CD14-positive monocyte (primary cell): Measurements from ENCODE around the gene BHLHE23. TPM values are rescaled to one million over a fixed set of nuclear protein-coding genes. Genes with fewer than 3 reads are reported as not detected.

Experiments used
- DNase-seq, 3 donors: peaks; one replicate each; pipeline ENCODE4 v3.0.0-alpha.2; 2011 to 2022
- H2AFZ ChIP-seq: 2 replicates; pipeline ENCODE4 v1.6.0; 2012; ENCODE audit warnings: mild to moderate bottlenecking, low read depth, low read length, inconsistent platforms; ENCODE audit not compliant: insufficient read depth, poor library complexity, severe bottlenecking
- H3K27ac ChIP-seq, 2 donors: 1 replicate in 1 of 2; 2 replicates in 1 of 2; pipeline ENCODE4 v1.5.1; 2012 to 2013; ENCODE audit warnings: low read length in 2 of 2, control low read depth in 1 of 2, inconsistent platforms in 1 of 2, low read depth in 1 of 2, mild to moderate bottlenecking in 1 of 2
- H3K27me3 ChIP-seq, 2 donors: one replicate each; pipeline versions ENCODE4 v1.6.0 to v1.6.1; 2011 to 2013; ENCODE audit warnings: low read length in 2 of 2; ENCODE audit not compliant: control insufficient read depth in 2 of 2, insufficient read depth in 2 of 2
- H3K36me3 ChIP-seq, 2 donors: replicated peaks in 1 of 2; 1 replicate in 1 of 2; 2 replicates in 1 of 2; pipeline versions ENCODE4 v1.5.1 to v1.6.1; 2012 to 2013; ENCODE audit warnings: low read length in 2 of 2, control low read depth in 1 of 2, inconsistent platforms in 1 of 2, mild to moderate bottlenecking in 1 of 2; ENCODE audit not compliant: insufficient read depth in 2 of 2, control insufficient read depth in 1 of 2
- H3K4me1 ChIP-seq, 2 donors: 1 replicate in 1 of 2; 2 replicates in 1 of 2; pipeline versions ENCODE4 v1.5.1 to v1.6.1; 2012 to 2013; ENCODE audit warnings: low read length in 2 of 2, control low read depth in 1 of 2, inconsistent platforms in 1 of 2, mild to moderate bottlenecking in 1 of 2, moderate library complexity in 1 of 2; ENCODE audit not compliant: insufficient read depth in 2 of 2, control insufficient read depth in 1 of 2
- H3K4me2 ChIP-seq: replicated peaks from 2 replicates; pipeline ENCODE3; 2012; ENCODE audit warnings: low read length, moderate library complexity, mild to moderate bottlenecking; ENCODE audit not compliant: poor library complexity, severe bottlenecking; ENCODE audit errors: extremely low read depth
- H3K4me3 ChIP-seq, 3 experiments: fragments of 200-600 bp in 1 of 3; sonication (generic) in 1 of 3; replicated peaks in 1 of 3; 1 replicate in 2 of 3; 2 replicates in 1 of 3; pipeline ENCODE4 v1.5.1; 2011 to 2013; ENCODE audit warnings: low read length in 3 of 3, mild to moderate bottlenecking in 3 of 3, control low read depth in 2 of 3, low read depth in 2 of 3, inconsistent platforms in 1 of 3, moderate library complexity in 1 of 3
- H3K79me2 ChIP-seq: 2 replicates; pipeline ENCODE4 v1.6.0; 2012; ENCODE audit warnings: mild to moderate bottlenecking, control low read depth, inconsistent platforms, low read length, moderate library complexity; ENCODE audit not compliant: insufficient read depth
- H3K9ac ChIP-seq: 2 replicates; pipeline ENCODE4 v1.6.0; 2017; ENCODE audit warnings: low read length, mild to moderate bottlenecking; ENCODE audit not compliant: insufficient read depth, poor library complexity, severe bottlenecking
- H3K9me3 ChIP-seq, 2 donors: replicated peaks in 1 of 2; 1 replicate in 1 of 2; 2 replicates in 1 of 2; pipeline versions ENCODE4 v1.5.1 to v1.6.1; 2012 to 2013; ENCODE audit warnings: low read length in 2 of 2, control low read depth in 1 of 2; ENCODE audit not compliant: control insufficient read depth in 1 of 2, insufficient read depth in 1 of 2
- H4K20me1 ChIP-seq: 2 replicates; pipeline ENCODE4 v1.6.0; 2012; ENCODE audit warnings: mild to moderate bottlenecking, low read length, control low read depth, moderate library complexity; ENCODE audit not compliant: insufficient read depth
- H3K27ac Mint-ChIP-seq, 7 donors: one replicate each; pipeline ENCODE4 v1.8.0; 2020; ENCODE audit warnings: mild to moderate bottlenecking in 7 of 7, mixed read lengths in 7 of 7, moderate library complexity in 6 of 7, inconsistent platforms in 2 of 7
- H3K27me3 Mint-ChIP-seq, 3 donors: one replicate each; pipeline ENCODE4 v1.8.0; 2021 to 2022; ENCODE audit warnings: low read depth in 3 of 3, mild to moderate bottlenecking in 3 of 3, mixed read lengths in 3 of 3, moderate library complexity in 3 of 3, inconsistent platforms in 1 of 3
- H3K36me3 Mint-ChIP-seq, 2 donors: one replicate each; pipeline ENCODE4 v1.8.0; 2020; ENCODE audit warnings: mixed read lengths in 2 of 2, inconsistent platforms in 1 of 2, mild to moderate bottlenecking in 1 of 2
- H3K4me1 Mint-ChIP-seq: one replicate; pipeline ENCODE4 v1.8.0; 2020; ENCODE audit warnings: mild to moderate bottlenecking, mixed read lengths
- H3K4me3 Mint-ChIP-seq, 2 donors: one replicate each; pipeline ENCODE4 v1.8.0; 2020; ENCODE audit warnings: mild to moderate bottlenecking in 2 of 2, mixed read lengths in 2 of 2, moderate library complexity in 1 of 2
- H3K9me3 Mint-ChIP-seq, 7 donors: one replicate each; pipeline ENCODE4 v1.8.0; 2020 to 2022; ENCODE audit warnings: mixed read lengths in 7 of 7, mild to moderate bottlenecking in 6 of 7, moderate library complexity in 6 of 7, inconsistent platforms in 2 of 7
- CTCF ChIP-seq: fragments of 200-600 bp; IDR thresholded peaks from one replicate; pipeline ENCODE4 v1.8.0; 2022; ENCODE audit warnings: antibody characterized with exemption, mild to moderate bottlenecking
- WGBS: methylation state at CpG from one replicate; pipeline ENCODE4 v1.1.5; 2013; ENCODE audit warnings: missing lambda C conversion rate; ENCODE audit not compliant: insufficient coverage; 5-methylcytosine and 5-hydroxymethylcytosine counted together
- intact Hi-C, 2 donors: fragments of 100-400 bp; cut with micrococcal nuclease; formaldehyde crosslinking; loops; one replicate each; pipeline versions ENCODE4 v1.15.0 to v1.15.1; 2023
- polyA plus RNA-seq, 3 donors: library from polyadenylated mRNA; depleted of rRNA in 1 of 3; unstranded in 2 of 3; stranded (reverse) in 1 of 3; fragments of 300-500 nt in 2 of 3; fragments of >200 nt in 1 of 3; fragmentation: Illumina TruSeq in 2 of 3; gene quantifications; 1 replicate in 2 of 3; 2 replicates in 1 of 3; pipeline ENCODE4 v1.2.3, GENCODE V29; 2012 to 2021

Gene BHLHE23
- polyA plus RNA-seq, 3 donors = not detected

DNA sequence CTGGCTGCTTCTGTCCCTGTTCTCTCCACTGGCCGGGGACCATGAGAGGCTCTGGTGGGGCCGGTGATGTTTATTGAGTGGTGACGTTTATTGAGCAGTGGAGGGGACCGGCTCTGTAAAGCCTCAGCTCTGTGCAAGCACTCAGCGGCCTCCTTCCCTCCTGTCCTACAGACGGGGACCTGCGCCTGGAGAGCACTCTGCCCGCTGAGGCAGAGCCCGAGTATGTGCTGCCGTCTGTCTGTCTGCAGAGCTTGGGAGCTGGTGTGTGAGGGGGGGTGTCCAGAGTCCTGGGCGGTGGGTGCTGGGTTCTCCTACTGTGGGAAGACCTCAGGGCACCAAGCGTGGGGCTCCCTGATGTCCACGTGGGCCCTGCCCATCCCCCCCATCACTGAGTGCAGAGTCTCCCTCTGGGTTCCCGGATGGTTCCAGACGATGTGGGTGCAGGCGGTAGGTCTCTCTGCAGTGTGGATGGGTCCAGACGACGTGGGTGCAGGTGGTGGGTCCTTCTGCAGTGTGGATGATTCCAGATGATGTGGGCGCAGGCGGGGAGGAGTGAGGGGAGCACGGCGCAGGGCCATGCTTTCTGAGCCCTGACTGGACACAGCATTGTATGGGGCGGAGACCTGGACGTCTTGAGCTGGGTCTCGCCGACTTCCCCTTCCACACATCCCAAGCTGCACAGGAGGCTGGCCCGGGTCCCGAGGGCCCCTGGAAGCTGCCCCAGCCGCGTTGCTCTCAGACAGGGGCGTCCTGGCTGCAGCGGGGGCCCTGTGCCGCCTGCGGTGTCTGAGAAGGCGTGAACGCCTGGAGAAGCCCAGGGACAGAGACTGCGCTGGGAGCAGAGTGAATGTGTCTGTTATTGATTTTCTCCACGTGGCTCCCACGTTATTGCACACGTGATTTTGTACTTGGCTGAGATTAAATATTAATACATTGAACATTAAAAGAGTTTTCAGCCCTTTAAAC lies 14.9 kb upstream of the BHLHE23 start:
- Mint-ChIP-seq H3K27ac (peak overlapping the region in 2 of 7 donors; percentile 3 to 47), H3K36me3 (no peaks in the 10 kb centered on the region), H3K27me3 (peaks cover 25 to 70% (median 32%) of the 10 kb centered on the region in 3 donors), H3K4me1 (no peaks in the 10 kb centered on the region), H3K9me3 (peaks cover 0 to 7% (median 4%) of the 10 kb centered on the region in 7 donors), H3K4me3 (no peak overlapping the region)
- Histone ChIP-seq H3K27ac (no peak overlapping the region), H3K36me3 (no peaks in the 10 kb centered on the region), H3K9ac (no peak overlapping the region), H3K4me1 (no peaks in the 10 kb centered on the region), H3K27me3 (peaks cover 0 to 22% of the 10 kb centered on the region in 2 donors), H2AFZ (no peak overlapping the region), H3K4me3 (no peak overlapping the region), H3K9me3 (no peaks in the 10 kb centered on the region), H4K20me1 (no peaks in the 10 kb centered on the region), H3K79me2 (no peaks in the 10 kb centered on the region), H3K4me2 (no peak overlapping the region)
- no peak for DNase-seq
- 77% methylated on average over 9 of the region's 40 CpGs for WGBS
- intact Hi-C loops = no loop called here
- TF ChIP-seq CTCF = no peak

DNA sequence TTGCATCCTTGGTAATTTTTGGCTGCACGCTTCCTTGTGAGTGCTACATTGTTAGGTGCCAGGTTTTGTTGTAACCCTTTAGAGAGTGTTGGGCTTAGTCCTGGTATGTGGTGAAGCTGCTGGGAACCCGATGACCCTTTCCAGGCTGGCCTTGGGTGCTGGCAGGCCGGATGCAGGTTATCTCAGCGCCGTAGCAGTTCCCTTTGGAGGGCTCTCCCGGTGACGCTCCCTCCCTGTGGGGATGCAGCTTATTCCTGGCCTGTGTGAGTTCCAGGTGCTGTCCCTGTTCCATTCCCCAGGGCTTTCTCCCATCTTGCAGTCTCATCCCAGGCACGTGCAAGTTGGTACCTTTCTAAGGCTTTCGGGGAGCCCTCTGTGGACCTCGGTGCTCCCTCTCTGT lies 13.9 kb upstream of the BHLHE23 start:
- WGBS = 93% methylated on average over 8 of the region's 10 CpGs
- peaks cover 0 to 7% (median 4%) of the 10 kb centered on the region in 7 donors for H3K9me3 Mint-ChIP-seq

More for the DNA sequence above, 13.9 kb upstream of the BHLHE23 start:
- Histone ChIP-seq H2AFZ (no peak overlapping the region), H3K4me1 (no peaks in the 10 kb centered on the region), H3K79me2 (no peaks in the 10 kb centered on the region), H3K4me2 (no peak overlapping the region), H3K4me3 (no peak overlapping the region), H3K36me3 (no peaks in the 10 kb centered on the region), H3K27me3 (peaks cover 0 to 20% of the 10 kb centered on the region in 2 donors), H4K20me1 (no peaks in the 10 kb centered on the region), H3K9ac (no peak overlapping the region), H3K27ac (no peak overlapping the region), H3K9me3 (no peaks in the 10 kb centered on the region)
- no peak for TF ChIP-seq CTCF
- DNase-seq = no peak
- intact Hi-C loops = no loop called here
- H3K36me3 Mint-ChIP-seq = no peaks in the 10 kb centered on the region
- H3K4me3 Mint-ChIP-seq = no peak overlapping the region
- no peak overlapping the region for H3K27ac Mint-ChIP-seq
- no peaks in the 10 kb centered on the region for H3K4me1 Mint-ChIP-seq
- H3K27me3 Mint-ChIP-seq = peaks cover 23 to 70% (median 32%) of the 10 kb centered on the region in 3 donors
